ENCODE results near the gene SEZ6L2. TPM values are rescaled to one million over a fixed set of nuclear protein-coding genes. Genes with fewer than 3 reads are reported as not detected.

The SEZ6L2 gene
- total and polyA plus RNA-seq, 9 of the 15 experiments (the other 6 are each of a cell fraction or from before 2014, with no cell fraction given), result 0.10 to 2.1 (median 0.72) TPM

DNA sequence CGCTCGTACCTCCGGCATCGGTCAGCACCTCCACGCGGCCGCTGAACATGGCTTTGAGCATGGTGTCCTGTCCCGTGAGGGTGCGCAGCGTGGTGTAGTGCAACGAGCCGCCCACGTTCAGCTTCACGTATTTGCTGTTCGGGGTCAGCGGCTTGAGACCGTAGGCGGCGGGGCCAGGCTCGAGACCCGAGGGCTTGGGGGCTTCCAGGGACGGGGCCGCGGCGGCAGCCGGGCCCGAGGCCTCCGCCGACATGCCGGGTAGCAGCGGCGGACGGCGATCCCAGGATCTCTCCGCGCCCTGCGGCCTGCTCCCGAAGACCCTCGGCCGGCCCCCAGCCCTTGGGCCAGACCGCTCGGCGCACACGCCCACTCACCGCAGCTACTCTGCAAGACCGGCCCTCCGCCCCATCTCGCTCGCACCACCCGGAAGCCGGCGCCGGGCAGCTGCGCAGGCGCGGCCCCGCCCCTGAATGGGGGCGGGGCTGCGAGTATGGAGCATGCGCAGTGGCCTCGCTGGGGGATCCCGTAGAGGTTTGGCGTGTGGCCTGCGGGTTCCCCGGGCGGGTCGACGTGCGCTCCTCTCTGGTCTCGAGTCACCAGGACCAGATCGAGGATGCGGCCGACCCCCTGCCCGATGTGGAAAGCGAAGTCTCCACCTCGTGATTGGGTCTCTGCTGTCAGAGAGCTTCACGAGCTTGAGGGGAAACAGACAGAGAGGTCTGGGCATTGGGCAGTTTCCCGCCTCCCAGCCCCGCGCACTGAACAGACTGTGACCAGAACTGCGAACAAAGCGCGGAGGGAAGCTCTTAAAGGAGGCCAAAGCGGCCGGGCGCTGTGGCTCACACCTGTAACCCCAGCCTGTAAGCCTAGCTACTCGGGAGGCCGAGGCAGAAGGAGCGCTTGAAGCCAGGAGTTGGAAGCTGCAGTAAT is 26.7 kb upstream of the SEZ6L2 start, which contains the start of gene KCTD13:
Gene KCTD13 (minus strand): TSS at position 446 of the 930 bp plus-strand sequence. CDS start 193 bp downstream, at position 253.
- intact Hi-C loops (cut with micrococcal nuclease) (loop anchor here (1.0 to 5.0 kb wide), 3 partner anchors 17 to 71 kb away; partner anchors contain the start of genes HIRIP3, INO80E and TMEM219), in situ Hi-C loops (cut with MboI) (no loop called here)
- ATAC-seq (peak; percentile 97), FAIRE-seq (peak; percentile 74), DNase-seq (ENCODE audit: extremely low read depth in 1 of 4, low spot score in 3 of 4) (peak; percentile 87 to 99 (median 98))
- Histone ChIP-seq H3K4me2 (ENCODE audit: insufficient read depth, low read length) (peak within 1 kb of the TSS; percentile 86), H2AFZ (ENCODE audit: low read depth, low read length) (peak within 1 kb of the TSS; percentile 100), H3K79me2 (ENCODE audit: control insufficient read depth, insufficient read depth, low read length) (peaks cover 27% of the 10 kb centered on the region), H3K4me3 (peak within 1 kb of the TSS; percentile 91), H4K20me1 (replicated peaks; ENCODE audit: control insufficient read depth, insufficient read depth, low read length) (no peaks in the 10 kb centered on the region), H3K27ac (ENCODE audit: extremely low read depth, low read depth, low read length) (peak within 1 kb of the TSS; percentile 93), H3K27me3 (ENCODE audit: control insufficient read depth in 2 of 2, insufficient read depth in 2 of 2, low read length in 2 of 2) (no peaks in the 10 kb centered on the region), H3K9me1 (ENCODE audit: control insufficient read depth, insufficient read depth, low read length) (no peaks in the 10 kb centered on the region), H3K36me3 (ENCODE audit: control insufficient read depth, insufficient read depth, low read length) (peaks cover 21% of the 10 kb centered on the region; the same call in 2 of the 3 replicates), H3K9ac (ENCODE audit: insufficient read depth in 1 of 2, low read depth in 2 of 2, low read length in 2 of 2) (peak within 1 kb of the TSS; percentile 91 to 94), H3K4me1 (replicated peaks in 1 of 2; ENCODE audit: control insufficient read depth in 2 of 2, insufficient read depth in 2 of 2, low read length in 2 of 2) (peaks cover 13 to 29% of the 10 kb centered on the region in 2 experiments; a peak in 4 of 5 replicates), H3K9me3 (replicated peaks; ENCODE audit: control insufficient read depth, insufficient read depth, low read depth, low read length) (no peaks in the 10 kb centered on the region)
- no TSS peak for BruUV-seq (replicated peaks)
- CTCF ChIA-PET (ENCODE audit: low intra/inter-chr PET ratio), result interaction anchor here (0.6 kb wide), 1 partner anchor 263 kb away, joined by 4 read pairs; the partner anchor contains the start of gene SPN
- POLR2A ChIA-PET, result interaction anchor here (0.6 to 3.0 kb wide), 11 partner anchors 9 to 1160 kb away, joined by 3 to 17 read pairs (median 4); no protein-coding TSS in a partner anchor
- under 1% methylated on average over 62 of the region's 89 CpGs for WGBS (ENCODE audit: insufficient coverage, low coverage, missing lambda C conversion rate)
- TF ChIP-seq, protein P1, sequence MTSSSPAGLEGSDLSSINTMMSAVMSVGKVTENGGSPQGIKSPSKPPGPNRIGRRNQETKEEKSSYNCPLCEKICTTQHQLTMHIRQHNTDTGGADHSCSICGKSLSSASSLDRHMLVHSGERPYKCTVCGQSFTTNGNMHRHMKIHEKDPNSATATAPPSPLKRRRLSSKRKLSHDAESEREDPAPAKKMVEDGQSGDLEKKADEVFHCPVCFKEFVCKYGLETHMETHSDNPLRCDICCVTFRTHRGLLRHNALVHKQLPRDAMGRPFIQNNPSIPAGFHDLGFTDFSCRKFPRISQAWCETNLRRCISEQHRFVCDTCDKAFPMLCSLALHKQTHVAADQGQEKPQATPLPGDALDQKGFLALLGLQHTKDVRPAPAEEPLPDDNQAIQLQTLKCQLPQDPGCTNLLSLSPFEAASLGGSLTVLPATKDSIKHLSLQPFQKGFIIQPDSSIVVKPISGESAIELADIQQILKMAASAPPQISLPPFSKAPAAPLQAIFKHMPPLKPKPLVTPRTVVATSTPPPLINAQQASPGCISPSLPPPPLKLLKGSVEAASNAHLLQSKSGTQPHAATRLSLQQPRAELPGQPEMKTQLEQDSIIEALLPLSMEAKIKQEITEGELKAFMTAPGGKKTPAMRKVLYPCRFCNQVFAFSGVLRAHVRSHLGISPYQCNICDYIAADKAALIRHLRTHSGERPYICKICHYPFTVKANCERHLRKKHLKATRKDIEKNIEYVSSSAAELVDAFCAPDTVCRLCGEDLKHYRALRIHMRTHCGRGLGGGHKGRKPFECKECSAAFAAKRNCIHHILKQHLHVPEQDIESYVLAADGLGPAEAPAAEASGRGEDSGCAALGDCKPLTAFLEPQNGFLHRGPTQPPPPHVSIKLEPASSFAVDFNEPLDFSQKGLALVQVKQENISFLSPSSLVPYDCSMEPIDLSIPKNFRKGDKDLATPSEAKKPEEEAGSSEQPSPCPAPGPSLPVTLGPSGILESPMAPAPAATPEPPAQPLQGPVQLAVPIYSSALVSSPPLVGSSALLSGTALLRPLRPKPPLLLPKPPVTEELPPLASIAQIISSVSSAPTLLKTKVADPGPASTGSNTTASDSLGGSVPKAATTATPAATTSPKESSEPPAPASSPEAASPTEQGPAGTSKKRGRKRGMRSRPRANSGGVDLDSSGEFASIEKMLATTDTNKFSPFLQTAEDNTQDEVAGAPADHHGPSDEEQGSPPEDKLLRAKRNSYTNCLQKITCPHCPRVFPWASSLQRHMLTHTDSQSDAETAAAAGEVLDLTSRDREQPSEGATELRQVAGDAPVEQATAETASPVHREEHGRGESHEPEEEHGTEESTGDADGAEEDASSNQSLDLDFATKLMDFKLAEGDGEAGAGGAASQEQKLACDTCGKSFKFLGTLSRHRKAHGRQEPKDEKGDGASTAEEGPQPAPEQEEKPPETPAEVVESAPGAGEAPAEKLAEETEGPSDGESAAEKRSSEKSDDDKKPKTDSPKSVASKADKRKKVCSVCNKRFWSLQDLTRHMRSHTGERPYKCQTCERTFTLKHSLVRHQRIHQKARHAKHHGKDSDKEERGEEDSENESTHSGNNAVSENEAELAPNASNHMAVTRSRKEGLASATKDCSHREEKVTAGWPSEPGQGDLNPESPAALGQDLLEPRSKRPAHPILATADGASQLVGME (CRISPR knock-in tag; IDR thresholded peaks at IDR 0.05), result no peak
- TF ChIP-seq, protein P2, sequence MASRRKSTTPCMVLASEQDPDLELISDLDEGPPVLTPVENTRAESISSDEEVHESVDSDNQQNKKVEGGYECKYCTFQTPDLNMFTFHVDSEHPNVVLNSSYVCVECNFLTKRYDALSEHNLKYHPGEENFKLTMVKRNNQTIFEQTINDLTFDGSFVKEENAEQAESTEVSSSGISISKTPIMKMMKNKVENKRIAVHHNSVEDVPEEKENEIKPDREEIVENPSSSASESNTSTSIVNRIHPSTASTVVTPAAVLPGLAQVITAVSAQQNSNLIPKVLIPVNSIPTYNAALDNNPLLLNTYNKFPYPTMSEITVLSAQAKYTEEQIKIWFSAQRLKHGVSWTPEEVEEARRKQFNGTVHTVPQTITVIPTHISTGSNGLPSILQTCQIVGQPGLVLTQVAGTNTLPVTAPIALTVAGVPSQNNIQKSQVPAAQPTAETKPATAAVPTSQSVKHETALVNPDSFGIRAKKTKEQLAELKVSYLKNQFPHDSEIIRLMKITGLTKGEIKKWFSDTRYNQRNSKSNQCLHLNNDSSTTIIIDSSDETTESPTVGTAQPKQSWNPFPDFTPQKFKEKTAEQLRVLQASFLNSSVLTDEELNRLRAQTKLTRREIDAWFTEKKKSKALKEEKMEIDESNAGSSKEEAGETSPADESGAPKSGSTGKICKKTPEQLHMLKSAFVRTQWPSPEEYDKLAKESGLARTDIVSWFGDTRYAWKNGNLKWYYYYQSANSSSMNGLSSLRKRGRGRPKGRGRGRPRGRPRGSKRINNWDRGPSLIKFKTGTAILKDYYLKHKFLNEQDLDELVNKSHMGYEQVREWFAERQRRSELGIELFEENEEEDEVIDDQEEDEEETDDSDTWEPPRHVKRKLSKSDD (conservative IDR thresholded peaks at IDR 0.05; ENCODE audit: low read length), result no peak
- TF ChIP-seq, protein P3, sequence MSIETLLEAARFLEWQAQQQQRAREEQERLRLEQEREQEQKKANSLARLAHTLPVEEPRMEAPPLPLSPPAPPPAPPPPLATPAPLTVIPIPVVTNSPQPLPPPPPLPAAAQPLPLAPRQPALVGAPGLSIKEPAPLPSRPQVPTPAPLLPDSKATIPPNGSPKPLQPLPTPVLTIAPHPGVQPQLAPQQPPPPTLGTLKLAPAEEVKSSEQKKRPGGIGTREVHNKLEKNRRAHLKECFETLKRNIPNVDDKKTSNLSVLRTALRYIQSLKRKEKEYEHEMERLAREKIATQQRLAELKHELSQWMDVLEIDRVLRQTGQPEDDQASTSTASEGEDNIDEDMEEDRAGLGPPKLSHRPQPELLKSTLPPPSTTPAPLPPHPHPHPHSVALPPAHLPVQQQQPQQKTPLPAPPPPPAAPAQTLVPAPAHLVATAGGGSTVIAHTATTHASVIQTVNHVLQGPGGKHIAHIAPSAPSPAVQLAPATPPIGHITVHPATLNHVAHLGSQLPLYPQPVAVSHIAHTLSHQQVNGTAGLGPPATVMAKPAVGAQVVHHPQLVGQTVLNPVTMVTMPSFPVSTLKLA (conservative IDR thresholded peaks at IDR 0.05), result peak; percentile 46 to 80
- TF ChIP-seq KAT2B (IDR thresholded peaks at IDR 0.05; ENCODE audit: low read depth, low read length) (no peak), PHF21A (IDR thresholded peaks at IDR 0.05; ENCODE audit: borderline replicate concordance, low read depth) (no peak), CXXC5 (CRISPR knock-in tag; IDR thresholded peaks at IDR 0.05) (0 out of 2 replicates have a peak, but pooled peaks have one; percentile 54), HDAC2 (IDR thresholded peaks at IDR 0.05) (0 out of 2 replicates have a peak, but pooled peaks have one; percentile 47), POLR2G (IDR thresholded peaks at IDR 0.05; ENCODE audit: low read depth, low read length) (peak; percentile 92), NFIC (IDR thresholded peaks at IDR 0.05) (peak; percentile 69), TBP (optimal IDR thresholded peaks at IDR 0.05; ENCODE audit: low read depth, low read length) (peak; percentile 67)

Data from K562 (cell line).